ENCODE data around the gene PDZD7. TPM values are rescaled to one million over a fixed set of nuclear protein-coding genes. Genes with fewer than 3 reads are reported as not detected.

PDZD7 gene
- total RNA-seq, 1 donor from 2014 or later = 0.27 TPM

GRCh38 chr10:100962351-100963080 lies 68.4 kb downstream of the PDZD7 start:
- intact Hi-C loops (cut with micrococcal nuclease) = no loop called here
- H3K27me3 ChIP-seq (ENCODE audit: low read depth) = no peaks in the 10 kb centered on the region
- DNase-seq = no peak
- H3K4me1 ChIP-seq = no peaks in the 10 kb centered on the region
- no peak overlapping the region for H3K4me3 ChIP-seq
- H3K27ac ChIP-seq (replicated peaks) = no peak overlapping the region
- no peak for TF ChIP-seq CTCF (IDR thresholded peaks at IDR 0.05; ENCODE audit: borderline replicate concordance)
- no peaks in the 10 kb centered on the region for H3K9me3 ChIP-seq (replicated peaks)
- peaks cover 84% of the 10 kb centered on the region for H3K36me3 ChIP-seq

GRCh38 chr10:100960251-100960650 lies 70.7 kb downstream of the PDZD7 start:
- DNase-seq = no peak
- no peak overlapping the region for H3K27ac ChIP-seq (replicated peaks)
- no peaks in the 10 kb centered on the region for H3K4me1 ChIP-seq
- H3K9me3 ChIP-seq (replicated peaks) = no peaks in the 10 kb centered on the region
- H3K4me3 ChIP-seq = no peak overlapping the region
- intact Hi-C loops (cut with micrococcal nuclease) = no loop called here
- no peak for TF ChIP-seq CTCF (IDR thresholded peaks at IDR 0.05; ENCODE audit: borderline replicate concordance)
- peaks cover 96% of the 10 kb centered on the region for H3K36me3 ChIP-seq
- H3K27me3 ChIP-seq (ENCODE audit: low read depth) = no peaks in the 10 kb centered on the region

Small RNA genes lying within 50 kb of the gene (microRNA-seq; reads per million reads assigned to microRNA genes)
- gene MIR608 = not detected

Other genes starting within 250 kb of the PDZD7 start
- 16.4 TPM for gene SLF2, start 118.2 kb downstream of the PDZD7 start, total RNA-seq
- 0.52 TPM for gene SEMA4G, start 61.6 kb downstream of the PDZD7 start, total RNA-seq
- 49.7 TPM for gene MRPL43, start 43.6 kb downstream of the PDZD7 start, total RNA-seq
- gene TWNK, start 43.6 kb downstream of the PDZD7 start, total RNA-seq = 7.3 TPM
- gene LZTS2, start 31.3 kb downstream of the PDZD7 start, total RNA-seq = 35.6 TPM
- gene SFXN3, start 105 bp upstream of the PDZD7 start, total RNA-seq = 13.4 TPM
- 5.1 TPM for gene KAZALD1, start 30.9 kb upstream of the PDZD7 start, total RNA-seq
- gene TLX1, start 100.2 kb upstream of the PDZD7 start, total RNA-seq = not detected
- not detected for gene LBX1, start 198.3 kb upstream of the PDZD7 start, total RNA-seq